Measurements from ENCODE around the gene GALNT14.

Gene GALNT14

GRCh38 chr2:30883184-30883583 is 255.1 kb downstream of the GALNT14 start:
- no peak overlapping the region for H3K27ac ChIP-seq (ENCODE audit: low read length)
- H3K36me3 ChIP-seq (ENCODE audit: control insufficient read depth in 2 of 2, insufficient read depth in 2 of 2, low read length in 2 of 2) = no peaks in the 10 kb centered on the region
- H3K4me3 ChIP-seq (ENCODE audit: low read length in 2 of 2) = no peak overlapping the region
- H3K9me3 ChIP-seq (ENCODE audit: control insufficient read depth in 2 of 2, low read length in 2 of 2) = peaks cover 3 to 4% of the 10 kb centered on the region in 2 donors
- H3K27me3 ChIP-seq (ENCODE audit: control insufficient read depth in 1 of 2, insufficient read depth in 2 of 2, low read length in 2 of 2) = peaks cover 0 to 2% of the 10 kb centered on the region in 2 donors
- H3K4me1 ChIP-seq (ENCODE audit: control insufficient read depth, insufficient read depth, low read length) = no peaks in the 10 kb centered on the region
- H3K9ac ChIP-seq (ENCODE audit: low read length in 2 of 2) = no peak overlapping the region

GRCh38 chr2:30880516-30880915 is 257.7 kb downstream of the GALNT14 start:
- Histone ChIP-seq H3K27ac (ENCODE audit: low read length) (no peak overlapping the region), H3K27me3 (ENCODE audit: control insufficient read depth in 1 of 2, insufficient read depth in 2 of 2, low read length in 2 of 2) (peaks cover 0 to 2% of the 10 kb centered on the region in 2 donors), H3K9ac (ENCODE audit: low read length in 2 of 2) (no peak overlapping the region), H3K4me1 (ENCODE audit: control insufficient read depth, insufficient read depth, low read length) (no peaks in the 10 kb centered on the region), H3K9me3 (ENCODE audit: control insufficient read depth in 2 of 2, low read length in 2 of 2) (peaks cover 3 to 4% of the 10 kb centered on the region in 2 donors), H3K36me3 (ENCODE audit: control insufficient read depth in 2 of 2, insufficient read depth in 2 of 2, low read length in 2 of 2) (no peaks in the 10 kb centered on the region), H3K4me3 (ENCODE audit: low read length in 2 of 2) (no peak overlapping the region)

GRCh38 chr2:30877833-30878232 is 260.4 kb downstream of the GALNT14 start:
- no peak overlapping the region for H3K4me3 ChIP-seq (ENCODE audit: low read length in 2 of 2)
- H3K36me3 ChIP-seq (ENCODE audit: control insufficient read depth in 2 of 2, insufficient read depth in 2 of 2, low read length in 2 of 2) = no peaks in the 10 kb centered on the region
- no peak overlapping the region for H3K27ac ChIP-seq (ENCODE audit: low read length)
- peaks cover 4 to 8% of the 10 kb centered on the region in 2 donors for H3K9me3 ChIP-seq (ENCODE audit: control insufficient read depth in 2 of 2, low read length in 2 of 2)
- H3K9ac ChIP-seq (ENCODE audit: low read length in 2 of 2) = no peak overlapping the region
- H3K27me3 ChIP-seq (ENCODE audit: control insufficient read depth in 1 of 2, insufficient read depth in 2 of 2, low read length in 2 of 2) = peaks cover 0 to 2% of the 10 kb centered on the region in 2 donors
- no peaks in the 10 kb centered on the region for H3K4me1 ChIP-seq (ENCODE audit: control insufficient read depth, insufficient read depth, low read length)

- Histone ChIP-seq H3K9ac (ENCODE audit: low read length in 2 of 2) (no peak overlapping the region), H3K27ac (ENCODE audit: low read length) (no peak overlapping the region), H3K27me3 (ENCODE audit: control insufficient read depth in 1 of 2, insufficient read depth in 2 of 2, low read length in 2 of 2) (peaks cover 0 to 2% of the 10 kb centered on the region in 2 donors), H3K36me3 (ENCODE audit: control insufficient read depth in 2 of 2, insufficient read depth in 2 of 2, low read length in 2 of 2) (no peaks in the 10 kb centered on the region), H3K4me3 (ENCODE audit: low read length in 2 of 2) (no peak overlapping the region), H3K9me3 (ENCODE audit: control insufficient read depth in 2 of 2, low read length in 2 of 2) (peaks cover 0 to 4% of the 10 kb centered on the region in 2 donors), H3K4me1 (ENCODE audit: control insufficient read depth, insufficient read depth, low read length) (no peaks in the 10 kb centered on the region)
These were observed 265.4 kb downstream of the GALNT14 start for GRCh38 chr2:30872797-30873196.

- Histone ChIP-seq H3K27ac (ENCODE audit: low read length) (no peak overlapping the region), H3K9me3 (ENCODE audit: control insufficient read depth in 2 of 2, low read length in 2 of 2) (peaks cover 0 to 4% of the 10 kb centered on the region in 2 donors), H3K9ac (ENCODE audit: low read length in 2 of 2) (no peak overlapping the region), H3K36me3 (ENCODE audit: control insufficient read depth in 2 of 2, insufficient read depth in 2 of 2, low read length in 2 of 2) (no peaks in the 10 kb centered on the region), H3K27me3 (ENCODE audit: control insufficient read depth in 1 of 2, insufficient read depth in 2 of 2, low read length in 2 of 2) (peaks cover 0 to 2% of the 10 kb centered on the region in 2 donors), H3K4me3 (ENCODE audit: low read length in 2 of 2) (no peak overlapping the region), H3K4me1 (ENCODE audit: control insufficient read depth, insufficient read depth, low read length) (no peaks in the 10 kb centered on the region)
These were observed 266.1 kb downstream of the GALNT14 start for GRCh38 chr2:30871980-30872789.

- H3K27ac ChIP-seq (ENCODE audit: low read length) = no peak overlapping the region
- peaks cover 4% of the 10 kb centered on the region in 2 donors for H3K27me3 ChIP-seq (ENCODE audit: control insufficient read depth in 1 of 2, insufficient read depth in 2 of 2, low read length in 2 of 2)
- no peak overlapping the region for H3K9ac ChIP-seq (ENCODE audit: low read length in 2 of 2)
- H3K9me3 ChIP-seq (ENCODE audit: control insufficient read depth in 2 of 2, low read length in 2 of 2) = peaks cover 0 to 7% of the 10 kb centered on the region in 2 donors
- no peaks in the 10 kb centered on the region for H3K4me1 ChIP-seq (ENCODE audit: control insufficient read depth, insufficient read depth, low read length)
- no peak overlapping the region for H3K4me3 ChIP-seq (ENCODE audit: low read length in 2 of 2)
- H3K36me3 ChIP-seq (ENCODE audit: control insufficient read depth in 2 of 2, insufficient read depth in 2 of 2, low read length in 2 of 2) = no peaks in the 10 kb centered on the region
These were observed 266.8 kb downstream of the GALNT14 start for GRCh38 chr2:30871440-30871839.

- Histone ChIP-seq H3K9ac (ENCODE audit: low read length in 2 of 2) (no peak overlapping the region), H3K36me3 (ENCODE audit: control insufficient read depth in 2 of 2, insufficient read depth in 2 of 2, low read length in 2 of 2) (no peaks in the 10 kb centered on the region), H3K27ac (ENCODE audit: low read length) (no peak overlapping the region), H3K27me3 (ENCODE audit: control insufficient read depth in 1 of 2, insufficient read depth in 2 of 2, low read length in 2 of 2) (peaks cover 4 to 8% of the 10 kb centered on the region in 2 donors), H3K4me1 (ENCODE audit: control insufficient read depth, insufficient read depth, low read length) (no peaks in the 10 kb centered on the region), H3K4me3 (ENCODE audit: low read length in 2 of 2) (no peak overlapping the region), H3K9me3 (ENCODE audit: control insufficient read depth in 2 of 2, low read length in 2 of 2) (peaks cover 0 to 7% of the 10 kb centered on the region in 2 donors)
These were observed 268.3 kb downstream of the GALNT14 start for GRCh38 chr2:30869988-30870387.

GRCh38 chr2:30867385-30867784 is 270.9 kb downstream of the GALNT14 start:
- no peaks in the 10 kb centered on the region for H3K4me1 ChIP-seq (ENCODE audit: control insufficient read depth, insufficient read depth, low read length)
- peaks cover 0 to 3% of the 10 kb centered on the region in 2 donors for H3K9me3 ChIP-seq (ENCODE audit: control insufficient read depth in 2 of 2, low read length in 2 of 2)
- H3K27me3 ChIP-seq (ENCODE audit: control insufficient read depth in 1 of 2, insufficient read depth in 2 of 2, low read length in 2 of 2) = peaks cover 4 to 8% of the 10 kb centered on the region in 2 donors
- no peak overlapping the region for H3K27ac ChIP-seq (ENCODE audit: low read length)
- no peak overlapping the region for H3K4me3 ChIP-seq (ENCODE audit: low read length in 2 of 2)
- H3K9ac ChIP-seq (ENCODE audit: low read length in 2 of 2) = no peak overlapping the region
- H3K36me3 ChIP-seq (ENCODE audit: control insufficient read depth in 2 of 2, insufficient read depth in 2 of 2, low read length in 2 of 2) = no peaks in the 10 kb centered on the region

GRCh38 chr2:30866974-30867373 is 271.3 kb downstream of the GALNT14 start:
- Histone ChIP-seq H3K4me3 (ENCODE audit: low read length in 2 of 2) (no peak overlapping the region), H3K36me3 (ENCODE audit: control insufficient read depth in 2 of 2, insufficient read depth in 2 of 2, low read length in 2 of 2) (no peaks in the 10 kb centered on the region), H3K4me1 (ENCODE audit: control insufficient read depth, insufficient read depth, low read length) (no peaks in the 10 kb centered on the region), H3K9ac (ENCODE audit: low read length in 2 of 2) (no peak overlapping the region), H3K27ac (ENCODE audit: low read length) (no peak overlapping the region), H3K27me3 (ENCODE audit: control insufficient read depth in 1 of 2, insufficient read depth in 2 of 2, low read length in 2 of 2) (peaks cover 4 to 8% of the 10 kb centered on the region in 2 donors), H3K9me3 (ENCODE audit: control insufficient read depth in 2 of 2, low read length in 2 of 2) (peaks cover 0 to 3% of the 10 kb centered on the region in 2 donors)

GRCh38 chr2:30865892-30866681 is 272.2 kb downstream of the GALNT14 start:
- Histone ChIP-seq H3K27ac (ENCODE audit: low read length) (no peak overlapping the region), H3K27me3 (ENCODE audit: control insufficient read depth in 1 of 2, insufficient read depth in 2 of 2, low read length in 2 of 2) (peaks cover 4 to 6% of the 10 kb centered on the region in 2 donors), H3K9ac (ENCODE audit: low read length in 2 of 2) (no peak overlapping the region), H3K4me3 (ENCODE audit: low read length in 2 of 2) (no peak overlapping the region), H3K9me3 (ENCODE audit: control insufficient read depth in 2 of 2, low read length in 2 of 2) (peaks cover 0 to 3% of the 10 kb centered on the region in 2 donors), H3K4me1 (ENCODE audit: control insufficient read depth, insufficient read depth, low read length) (no peaks in the 10 kb centered on the region), H3K36me3 (ENCODE audit: control insufficient read depth in 2 of 2, insufficient read depth in 2 of 2, low read length in 2 of 2) (no peaks in the 10 kb centered on the region)

All from stomach smooth muscle (tissue), 2 donors.